Astrocyte (in vitro differentiated cells and primary cell): ENCODE results near the gene SNAI3. TPM values are rescaled to one million over a fixed set of nuclear protein-coding genes. Genes with fewer than 3 reads are reported as not detected.

Experiments used
- DNase-seq: peaks from one replicate; pipeline ENCODE4 v3.0.0-alpha.2; 2010; ENCODE audit warnings: low read depth
- FAIRE-seq: peaks from 2 replicates; lab custom pipeline; 2011; peaks lifted over from hg19 to GRCh38; lab: Jason Lieb, UNC
- H2AFZ ChIP-seq: 2 replicates; pipeline ENCODE4 v1.6.0; 2012; ENCODE audit warnings: low read depth, low read length, inconsistent platforms
- H3K27ac ChIP-seq: 2 replicates; pipeline ENCODE4 v1.5.1; 2011; ENCODE audit warnings: low read depth, low read length, inconsistent platforms
- H3K27me3 ChIP-seq: 2 replicates; pipeline ENCODE4 v1.6.0; 2011; ENCODE audit warnings: low read length, inconsistent platforms; ENCODE audit not compliant: insufficient read depth
- H3K36me3 ChIP-seq: 2 replicates; pipeline ENCODE4 v1.5.1; 2011; ENCODE audit warnings: low read length, inconsistent platforms; ENCODE audit not compliant: insufficient read depth
- H3K4me1 ChIP-seq: 2 replicates; pipeline ENCODE4 v1.5.1; 2011; ENCODE audit warnings: low read length, inconsistent platforms; ENCODE audit not compliant: insufficient read depth
- H3K4me2 ChIP-seq: 2 replicates; pipeline ENCODE4 v1.6.0; 2012; ENCODE audit warnings: low read length, inconsistent platforms
- H3K4me3 ChIP-seq: 2 replicates; pipeline ENCODE4 v1.5.1; 2011; ENCODE audit warnings: low read depth, mild to moderate bottlenecking, low read length, inconsistent platforms; ENCODE audit not compliant: insufficient read depth
- H3K79me2 ChIP-seq: 2 replicates; pipeline ENCODE4 v1.6.0; 2012; ENCODE audit warnings: mild to moderate bottlenecking, low read length, inconsistent platforms; ENCODE audit not compliant: insufficient read depth
- H3K9ac ChIP-seq: 2 replicates; pipeline ENCODE4 v1.6.0; 2012; ENCODE audit warnings: mild to moderate bottlenecking, low read length, inconsistent platforms
- H3K9me3 ChIP-seq: 2 replicates; pipeline ENCODE4 v1.5.1; 2012; ENCODE audit warnings: low read depth, mild to moderate bottlenecking, low read length, inconsistent platforms; ENCODE audit not compliant: insufficient read depth
- H4K20me1 ChIP-seq: 2 replicates; pipeline ENCODE4 v1.6.0; 2012; ENCODE audit warnings: low read length, inconsistent platforms; ENCODE audit not compliant: insufficient read depth
- H3K27ac Mint-ChIP-seq: one replicate; pipeline ENCODE4 v1.8.0; 2021; ENCODE audit warnings: mild to moderate bottlenecking, mixed read lengths; ENCODE audit not compliant: unreplicated experiment
- H3K27me3 Mint-ChIP-seq: one replicate; pipeline ENCODE4 v1.8.0; 2021; ENCODE audit warnings: low read depth, mixed read lengths; ENCODE audit not compliant: unreplicated experiment
- H3K36me3 Mint-ChIP-seq: one replicate; pipeline ENCODE4 v1.8.0; 2021; ENCODE audit warnings: low read depth, mixed read lengths; ENCODE audit not compliant: unreplicated experiment
- H3K4me1 Mint-ChIP-seq: one replicate; pipeline ENCODE4 v1.8.0; 2021; ENCODE audit warnings: low read depth, mixed read lengths; ENCODE audit not compliant: unreplicated experiment
- H3K4me3 Mint-ChIP-seq: one replicate; pipeline ENCODE4 v1.8.0; 2021; ENCODE audit warnings: mild to moderate bottlenecking, moderate library complexity, mixed read lengths; ENCODE audit not compliant: unreplicated experiment
- H3K9me3 Mint-ChIP-seq: one replicate; pipeline ENCODE4 v1.8.0; 2021; ENCODE audit warnings: mild to moderate bottlenecking, mixed read lengths; ENCODE audit not compliant: unreplicated experiment
- EZH2 ChIP-seq: IDR thresholded peaks from 2 replicates; pipeline ENCODE4 v1.6.1; 2012; ENCODE audit warnings: mild to moderate bottlenecking, low read length, inconsistent platforms; ENCODE audit not compliant: insufficient read depth
- total RNA-seq: library from RNA; stranded (reverse); gene quantifications from 2 replicates; pipeline ENCODE4 v1.2.1, GENCODE V29; 2021
- TF ChIP-seq, protein P1 (sequence below): IDR thresholded peaks from 2 replicates; pipeline ENCODE4 v1.5.1; 2011; ENCODE audit warnings: low read depth, mild to moderate bottlenecking, inconsistent platforms, low read length, moderate library complexity; ENCODE audit not compliant: insufficient read depth

SNAI3 gene
- total RNA-seq, 1 donor from 2014 or later, result 0.48 TPM

GRCh38 chr16:88631384-88631783 lies 54.9 kb downstream of the SNAI3 start:
- Histone ChIP-seq H3K4me1 (peaks cover 14% of the 10 kb centered on the region), H3K79me2 (no peaks in the 10 kb centered on the region), H2AFZ (no peak overlapping the region), H3K27me3 (no peaks in the 10 kb centered on the region), H3K9ac (no peak overlapping the region), H4K20me1 (peaks cover 18% of the 10 kb centered on the region), H3K4me2 (no peak overlapping the region), H3K27ac (no peak overlapping the region), H3K36me3 (peaks cover 7% of the 10 kb centered on the region), H3K4me3 (no peak overlapping the region), H3K9me3 (no peaks in the 10 kb centered on the region)
- Mint-ChIP-seq H3K9me3 (no peaks in the 10 kb centered on the region), H3K27me3 (no peaks in the 10 kb centered on the region), H3K4me3 (no peak overlapping the region), H3K4me1 (peaks cover 5% of the 10 kb centered on the region), H3K36me3 (peaks cover 7% of the 10 kb centered on the region), H3K27ac (peak overlapping the region; percentile 69)
- TF ChIP-seq, protein P1, sequence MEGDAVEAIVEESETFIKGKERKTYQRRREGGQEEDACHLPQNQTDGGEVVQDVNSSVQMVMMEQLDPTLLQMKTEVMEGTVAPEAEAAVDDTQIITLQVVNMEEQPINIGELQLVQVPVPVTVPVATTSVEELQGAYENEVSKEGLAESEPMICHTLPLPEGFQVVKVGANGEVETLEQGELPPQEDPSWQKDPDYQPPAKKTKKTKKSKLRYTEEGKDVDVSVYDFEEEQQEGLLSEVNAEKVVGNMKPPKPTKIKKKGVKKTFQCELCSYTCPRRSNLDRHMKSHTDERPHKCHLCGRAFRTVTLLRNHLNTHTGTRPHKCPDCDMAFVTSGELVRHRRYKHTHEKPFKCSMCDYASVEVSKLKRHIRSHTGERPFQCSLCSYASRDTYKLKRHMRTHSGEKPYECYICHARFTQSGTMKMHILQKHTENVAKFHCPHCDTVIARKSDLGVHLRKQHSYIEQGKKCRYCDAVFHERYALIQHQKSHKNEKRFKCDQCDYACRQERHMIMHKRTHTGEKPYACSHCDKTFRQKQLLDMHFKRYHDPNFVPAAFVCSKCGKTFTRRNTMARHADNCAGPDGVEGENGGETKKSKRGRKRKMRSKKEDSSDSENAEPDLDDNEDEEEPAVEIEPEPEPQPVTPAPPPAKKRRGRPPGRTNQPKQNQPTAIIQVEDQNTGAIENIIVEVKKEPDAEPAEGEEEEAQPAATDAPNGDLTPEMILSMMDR, result no peak
- TF ChIP-seq EZH2, result no peak
- DNase-seq (no peak), FAIRE-seq (no peak)

GRCh38 chr16:88630941-88631340 lies 55.4 kb downstream of the SNAI3 start:
- H3K4me1 ChIP-seq, result peaks cover 14% of the 10 kb centered on the region
- H3K36me3 ChIP-seq, result peaks cover 7% of the 10 kb centered on the region
- peaks cover 5% of the 10 kb centered on the region for H3K4me1 Mint-ChIP-seq
- TF ChIP-seq, protein P1, result no peak
- no peak for TF ChIP-seq EZH2
- H3K27me3 ChIP-seq, result no peaks in the 10 kb centered on the region
- no peak overlapping the region for H2AFZ ChIP-seq
- no peaks in the 10 kb centered on the region for H3K27me3 Mint-ChIP-seq
- no peak overlapping the region for H3K4me2 ChIP-seq
- FAIRE-seq (no peak), DNase-seq (no peak)
- no peak overlapping the region for H3K4me3 Mint-ChIP-seq
- H3K79me2 ChIP-seq, result no peaks in the 10 kb centered on the region
- no peak overlapping the region for H3K27ac ChIP-seq
- no peaks in the 10 kb centered on the region for H3K9me3 Mint-ChIP-seq
- no peaks in the 10 kb centered on the region for H3K9me3 ChIP-seq
- H3K36me3 Mint-ChIP-seq, result peaks cover 3% of the 10 kb centered on the region
- no peak overlapping the region for H3K27ac Mint-ChIP-seq
- no peak overlapping the region for H3K4me3 ChIP-seq
- H4K20me1 ChIP-seq, result peaks cover 16% of the 10 kb centered on the region
- no peak overlapping the region for H3K9ac ChIP-seq

GRCh38 chr16:88630433-88630832 lies 55.9 kb downstream of the SNAI3 start:
- H3K27me3 Mint-ChIP-seq, result no peaks in the 10 kb centered on the region
- Histone ChIP-seq H3K9me3 (no peaks in the 10 kb centered on the region), H3K9ac (no peak overlapping the region), H3K27ac (no peak overlapping the region), H3K36me3 (peaks cover 7% of the 10 kb centered on the region), H3K4me3 (no peak overlapping the region), H2AFZ (no peak overlapping the region), H3K4me2 (no peak overlapping the region), H3K79me2 (no peaks in the 10 kb centered on the region), H3K27me3 (no peaks in the 10 kb centered on the region), H3K4me1 (peaks cover 14% of the 10 kb centered on the region), H4K20me1 (peaks cover 12% of the 10 kb centered on the region)
- no peak for TF ChIP-seq EZH2
- TF ChIP-seq, protein P1, result no peak
- H3K4me1 Mint-ChIP-seq, result peaks cover 5% of the 10 kb centered on the region
- H3K27ac Mint-ChIP-seq, result no peak overlapping the region
- H3K36me3 Mint-ChIP-seq, result peaks cover 3% of the 10 kb centered on the region
- no peaks in the 10 kb centered on the region for H3K9me3 Mint-ChIP-seq
- FAIRE-seq, result no peak
- DNase-seq, result no peak
- H3K4me3 Mint-ChIP-seq, result no peak overlapping the region
